ENCODE results near the gene PLCH2. TPM values are rescaled to one million over a fixed set of nuclear protein-coding genes. Genes with fewer than 3 reads are reported as not detected.
"Not testable (repeated sequence)": the region's sequence is repeated elsewhere in the genome, so short reads cannot be mapped to it uniquely, and the experiment has no call there.

PLCH2 gene
- total RNA-seq, 1 donor from 2014 or later, result 30.7 TPM

DNA sequence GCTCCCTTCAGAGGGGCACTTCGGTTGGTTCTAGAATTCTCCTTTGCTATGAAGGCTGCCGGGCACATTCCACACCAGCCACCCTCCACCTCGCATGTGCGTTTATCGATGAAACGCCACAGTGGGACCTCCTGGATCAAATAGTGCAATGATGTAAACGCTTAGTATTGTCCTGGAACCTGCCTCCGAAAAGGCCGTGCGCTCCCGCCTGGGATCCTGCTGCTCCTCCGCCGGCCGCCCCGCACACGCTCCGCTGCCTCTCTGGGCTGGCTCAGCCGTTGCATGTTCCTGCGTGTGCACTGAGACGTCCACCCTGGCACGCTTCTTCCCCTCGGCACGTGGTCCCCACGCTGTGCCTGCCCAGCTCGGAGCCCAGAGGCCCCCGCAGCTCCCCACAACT is 76.1 kb downstream of the PLCH2 start:
- Histone ChIP-seq H3K27ac (no peak overlapping the region), H3K4me3 (no peak overlapping the region), H3K36me3 (no peaks in the 10 kb centered on the region), H3K4me1 (peaks cover 54% of the 10 kb centered on the region), H3K9me3 (no peaks in the 10 kb centered on the region), H3K27me3 (no peaks in the 10 kb centered on the region)
- no peak for DNase-seq (ENCODE audit: extremely low spot score in 2 of 2)
- TF ChIP-seq, protein P1, sequence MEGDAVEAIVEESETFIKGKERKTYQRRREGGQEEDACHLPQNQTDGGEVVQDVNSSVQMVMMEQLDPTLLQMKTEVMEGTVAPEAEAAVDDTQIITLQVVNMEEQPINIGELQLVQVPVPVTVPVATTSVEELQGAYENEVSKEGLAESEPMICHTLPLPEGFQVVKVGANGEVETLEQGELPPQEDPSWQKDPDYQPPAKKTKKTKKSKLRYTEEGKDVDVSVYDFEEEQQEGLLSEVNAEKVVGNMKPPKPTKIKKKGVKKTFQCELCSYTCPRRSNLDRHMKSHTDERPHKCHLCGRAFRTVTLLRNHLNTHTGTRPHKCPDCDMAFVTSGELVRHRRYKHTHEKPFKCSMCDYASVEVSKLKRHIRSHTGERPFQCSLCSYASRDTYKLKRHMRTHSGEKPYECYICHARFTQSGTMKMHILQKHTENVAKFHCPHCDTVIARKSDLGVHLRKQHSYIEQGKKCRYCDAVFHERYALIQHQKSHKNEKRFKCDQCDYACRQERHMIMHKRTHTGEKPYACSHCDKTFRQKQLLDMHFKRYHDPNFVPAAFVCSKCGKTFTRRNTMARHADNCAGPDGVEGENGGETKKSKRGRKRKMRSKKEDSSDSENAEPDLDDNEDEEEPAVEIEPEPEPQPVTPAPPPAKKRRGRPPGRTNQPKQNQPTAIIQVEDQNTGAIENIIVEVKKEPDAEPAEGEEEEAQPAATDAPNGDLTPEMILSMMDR (IDR thresholded peaks at IDR 0.05), result no peak
- no peak for TF ChIP-seq POLR2A (IDR thresholded peaks at IDR 0.05)
- no peak for TF ChIP-seq POLR2AphosphoS5 (IDR thresholded peaks at IDR 0.05; ENCODE audit: insufficient read depth in 1 of 2, low read depth in 1 of 2)
- intact Hi-C loops (cut with DNase I), result no loop called here

DNA sequence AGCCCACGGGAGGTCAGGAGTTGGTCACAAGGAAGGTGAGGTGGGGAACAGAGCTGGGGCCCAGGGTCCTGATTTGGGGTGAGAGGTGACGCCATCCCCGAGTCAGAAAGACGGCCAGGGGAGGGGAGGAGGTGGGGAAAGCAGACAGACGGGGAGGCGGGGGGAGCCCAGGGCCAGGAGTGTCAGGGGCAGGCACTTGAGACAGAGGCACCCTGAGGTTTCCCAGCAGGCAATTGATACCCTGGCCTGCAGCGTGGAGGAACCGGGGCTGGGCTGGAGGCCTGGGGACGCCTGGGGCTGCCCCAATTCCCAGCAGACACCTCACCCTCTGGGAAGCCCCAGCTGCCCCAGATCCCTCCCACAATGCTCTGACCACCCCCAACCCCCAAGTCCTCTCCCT is 77.0 kb downstream of the PLCH2 start:
- H3K4me3 ChIP-seq; H3K9me3 ChIP-seq; H3K27me3 ChIP-seq; H3K36me3 ChIP-seq; H3K27ac ChIP-seq; intact Hi-C loops (cut with DNase I); DNase-seq (ENCODE audit: extremely low spot score in 2 of 2): not testable (repeated sequence)
- peaks cover 54% of the 10 kb centered on the region for H3K4me1 ChIP-seq

DNA sequence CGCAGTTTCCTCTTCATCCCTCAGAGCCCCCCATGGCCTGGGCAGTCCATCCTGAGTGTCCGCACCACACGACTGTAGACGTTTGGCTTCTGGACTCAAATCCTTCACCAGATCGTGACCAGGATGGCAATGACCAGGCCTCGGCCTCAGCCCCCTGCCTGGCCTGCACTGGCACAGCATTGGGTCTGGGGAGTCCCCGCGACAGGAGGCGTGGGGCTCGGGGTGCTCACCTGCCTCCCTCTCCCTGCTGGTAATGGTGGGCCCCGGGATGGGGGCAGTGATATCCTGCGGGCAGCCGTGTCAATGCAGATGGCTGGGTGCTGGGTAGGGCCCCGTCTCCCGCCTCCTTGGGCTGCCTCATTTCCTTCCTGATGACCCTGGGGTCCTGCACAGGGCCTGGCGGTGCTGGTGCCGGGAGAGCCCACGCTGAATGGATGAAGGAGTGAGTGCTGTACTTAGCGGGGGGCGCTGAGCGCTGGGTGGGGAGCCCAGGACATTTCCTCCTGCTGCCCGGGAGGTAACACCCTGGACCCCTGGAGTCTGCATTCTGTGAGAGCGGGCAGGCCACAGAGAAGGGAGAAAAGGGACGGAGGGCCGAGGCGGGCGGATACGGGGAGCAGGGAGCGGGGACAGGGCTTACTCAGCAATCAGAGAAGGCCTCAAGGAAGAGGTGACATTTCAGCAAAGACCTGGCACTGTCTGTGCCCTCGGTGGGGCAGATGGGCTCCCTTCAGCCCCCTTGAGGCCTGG is 78.0 kb downstream of the PLCH2 start:
- intact Hi-C loops (cut with DNase I), result no loop called here
- Histone ChIP-seq H3K36me3 (peaks cover 0 to 10% of the 10 kb centered on the region in 2 donors), H3K4me1 (peaks cover 51% of the 10 kb centered on the region), H3K4me3 (no peak overlapping the region), H3K27me3 (no peaks in the 10 kb centered on the region), H3K9me3 (no peaks in the 10 kb centered on the region), H3K27ac (peak overlapping the region; percentile 96)
- DNase-seq (ENCODE audit: extremely low spot score in 2 of 2), result no peak
- TF ChIP-seq POLR2AphosphoS5 (IDR thresholded peaks at IDR 0.05; ENCODE audit: insufficient read depth in 1 of 2, low read depth in 1 of 2) (no peak), POLR2A (IDR thresholded peaks at IDR 0.05) (no peak)
- TF ChIP-seq, protein P1 (IDR thresholded peaks at IDR 0.05), result no peak

DNA sequence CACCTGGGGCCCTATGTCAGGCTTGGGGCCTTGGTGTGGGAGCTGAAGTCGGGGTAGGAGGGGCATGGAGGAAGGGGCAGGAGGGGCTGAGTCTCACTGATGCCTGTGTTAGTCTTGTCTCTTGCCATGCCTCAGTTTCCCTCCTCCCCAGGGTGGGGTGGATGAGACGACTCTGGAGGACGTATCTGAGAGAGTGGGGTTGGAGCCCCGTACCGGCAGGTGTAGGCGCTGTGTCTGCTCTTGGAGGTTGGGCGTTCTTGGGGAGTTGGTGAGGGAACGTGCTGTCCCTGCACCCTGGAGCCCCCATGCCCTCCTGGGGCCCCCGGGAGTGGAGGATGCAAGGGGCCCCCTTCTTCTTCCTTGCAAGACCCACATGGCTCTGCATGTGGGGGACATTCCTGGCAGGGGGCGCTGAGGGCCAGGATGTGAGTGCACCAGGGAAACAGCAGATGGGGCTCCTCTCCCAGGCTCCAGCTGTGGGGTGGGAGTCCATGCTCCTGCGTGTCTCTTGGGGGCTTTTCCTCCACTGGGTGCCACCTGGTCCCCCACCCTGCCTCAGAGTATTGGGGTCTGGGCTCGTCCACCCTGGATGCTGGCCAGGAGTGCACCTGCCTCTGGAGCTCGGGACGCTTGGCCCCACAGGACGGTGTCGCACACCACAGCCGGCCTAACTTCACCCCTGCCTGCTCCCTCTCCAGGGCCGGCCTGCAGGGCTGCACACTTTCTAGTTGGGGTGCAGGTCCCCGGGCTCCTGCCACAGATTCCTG is 78.7 kb downstream of the PLCH2 start:
- Histone ChIP-seq H3K27me3 (no peaks in the 10 kb centered on the region), H3K4me1 (peaks cover 51% of the 10 kb centered on the region)
- TF ChIP-seq POLR2AphosphoS5 (IDR thresholded peaks at IDR 0.05; ENCODE audit: insufficient read depth in 1 of 2, low read depth in 1 of 2), result no peak
- no peak for TF ChIP-seq POLR2A (IDR thresholded peaks at IDR 0.05)
- TF ChIP-seq, protein P1 (IDR thresholded peaks at IDR 0.05), result peak in 2 of 3 experiments; percentile 19 to 29

More for the DNA sequence above, 78.7 kb downstream of the PLCH2 start:
- H3K36me3 ChIP-seq, result peaks cover 0 to 18% of the 10 kb centered on the region in 2 donors
- DNase-seq (ENCODE audit: extremely low spot score in 2 of 2), result no peak
- peak overlapping the region in 1 of 2 donors; percentile 61 for H3K4me3 ChIP-seq
- intact Hi-C loops (cut with DNase I), result no loop called here
- peak overlapping the region; percentile 96 for H3K27ac ChIP-seq
- H3K9me3 ChIP-seq, result no peaks in the 10 kb centered on the region

Other genes starting within 250 kb of the PLCH2 start
- gene SKI, start 248.0 kb upstream of the PLCH2 start, total RNA-seq, result 53.8 TPM
- 11.8 TPM for gene MORN1, start 84.7 kb upstream of the PLCH2 start, total RNA-seq
- 49.6 TPM for gene RER1, start 84.4 kb upstream of the PLCH2 start, total RNA-seq
- 15.2 TPM for gene PEX10, start 63.7 kb upstream of the PLCH2 start, total RNA-seq
- gene PANK4, start 50.3 kb downstream of the PLCH2 start, total RNA-seq, result 39.5 TPM
- not detected for gene HES5, start 54.0 kb downstream of the PLCH2 start, total RNA-seq
- 49.6 TPM for gene TNFRSF14, start 80.1 kb downstream of the PLCH2 start, total RNA-seq
- gene PRXL2B, start 110.5 kb downstream of the PLCH2 start, total RNA-seq, result 16.2 TPM
- 4.4 TPM for gene MMEL1, start 156.7 kb downstream of the PLCH2 start, total RNA-seq